HG03097 (cell line): ENCODE results near the gene CGNL1.
A peak's percentile ranks its signal among the peaks of the same experiment; 100 is the strongest.

Experiments
- ATAC-seq: cut with Tn5 transposase; IDR thresholded peaks from one replicate; pipeline ENCODE4 v1.9.1; 2021; ENCODE audit not compliant: unreplicated experiment, low FRiP score

The CGNL1 gene

DNA sequence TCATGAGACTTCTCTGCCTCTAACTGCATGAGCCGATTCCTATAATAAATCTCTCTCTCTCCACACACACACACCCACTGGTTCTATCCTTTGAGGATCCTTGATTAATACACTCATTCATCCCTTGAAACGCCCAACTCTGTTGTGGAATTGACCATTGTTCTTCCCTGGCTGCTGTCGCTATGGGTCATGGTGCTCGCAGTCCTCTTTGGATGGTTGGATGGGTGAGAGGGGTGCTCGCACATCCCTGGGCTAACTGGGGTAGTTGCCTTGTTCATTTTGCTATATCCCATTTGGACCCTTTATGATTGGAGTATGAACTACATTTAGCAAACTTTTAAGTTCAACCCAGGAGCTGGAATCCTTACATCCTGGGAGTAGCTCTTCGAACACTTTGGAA lies 181.5 kb downstream of the CGNL1 start:
- no peak for ATAC-seq

GRCh38 chr15:57559875-57560274 lies 183.6 kb downstream of the CGNL1 start:
- ATAC-seq, result no peak

- ATAC-seq, result peak; percentile 77
These were observed 184.9 kb downstream of the CGNL1 start for GRCh38 chr15:57561041-57561711.

GRCh38 chr15:57562196-57562769 lies 186.0 kb downstream of the CGNL1 start:
- ATAC-seq, result no peak

DNA sequence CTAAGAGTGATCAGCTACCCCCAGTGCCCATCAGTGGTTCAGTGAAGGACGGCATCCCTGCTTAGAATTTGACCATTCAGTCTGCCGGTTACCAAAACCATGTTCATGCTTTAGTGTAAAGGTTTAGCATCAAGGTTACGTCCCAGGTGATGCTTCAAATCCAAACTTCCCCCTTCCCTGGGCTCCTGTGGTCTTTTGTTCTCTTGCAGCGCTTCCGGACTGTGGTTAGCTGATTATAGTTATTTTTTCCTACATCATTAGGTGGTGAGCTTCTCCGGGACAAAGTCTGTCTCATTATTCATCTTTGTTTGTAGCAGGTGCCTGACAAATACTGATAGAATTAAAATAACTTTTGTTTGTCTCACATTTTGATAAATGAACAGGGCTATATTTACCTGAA lies 187.1 kb downstream of the CGNL1 start:
- no peak for ATAC-seq

DNA sequence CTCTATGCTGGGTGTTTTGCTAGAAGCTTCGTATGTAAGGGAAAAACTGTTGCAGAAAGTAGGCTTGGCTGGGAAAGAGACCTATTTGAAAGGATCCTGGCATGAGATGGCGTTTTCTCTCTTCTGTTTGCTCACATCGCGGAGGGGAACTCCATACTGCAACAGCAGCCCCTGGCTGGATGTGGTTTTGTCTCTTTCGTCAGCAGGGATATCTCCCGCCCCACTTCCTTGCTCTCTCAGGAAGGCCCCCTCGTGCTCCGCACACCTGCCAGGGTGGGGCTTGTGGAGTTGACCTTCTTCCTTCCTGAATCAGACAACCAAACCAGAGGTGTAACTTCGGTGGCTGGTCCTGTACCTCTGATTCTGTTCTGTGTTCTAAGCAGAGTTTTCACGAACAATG lies 189.0 kb downstream of the CGNL1 start:
- no peak for ATAC-seq

- no peak for ATAC-seq
These were observed 190.5 kb downstream of the CGNL1 start for GRCh38 chr15:57566834-57567233.

- ATAC-seq, result no peak
These were observed 191.6 kb downstream of the CGNL1 start for GRCh38 chr15:57567891-57568290.

DNA sequence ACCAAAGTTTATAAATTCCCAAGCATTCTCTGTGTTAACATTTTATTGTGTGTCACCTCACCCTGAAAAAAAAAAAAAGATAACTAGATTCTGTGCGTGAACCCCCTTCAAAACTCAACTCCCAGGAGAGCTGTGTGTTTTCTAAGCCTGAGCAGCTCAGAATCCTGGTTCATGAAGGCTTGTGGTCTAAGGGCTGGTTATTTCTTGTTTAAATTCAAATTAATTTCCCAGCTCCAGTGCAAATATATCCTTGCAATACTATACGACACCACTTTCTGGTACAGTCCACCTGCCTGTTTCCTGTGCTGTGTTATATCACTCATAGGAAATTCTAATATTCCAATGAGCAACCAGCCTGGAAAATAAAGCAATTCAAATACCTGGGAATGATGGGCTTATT lies 192.0 kb downstream of the CGNL1 start:
- no peak for ATAC-seq

GRCh38 chr15:57570340-57570739 lies 194.0 kb downstream of the CGNL1 start:
- ATAC-seq, result no peak

GRCh38 chr15:57570994-57571393 lies 194.7 kb downstream of the CGNL1 start:
- no peak for ATAC-seq

- no peak for ATAC-seq
These were observed 195.4 kb downstream of the CGNL1 start for GRCh38 chr15:57571725-57572124.

DNA sequence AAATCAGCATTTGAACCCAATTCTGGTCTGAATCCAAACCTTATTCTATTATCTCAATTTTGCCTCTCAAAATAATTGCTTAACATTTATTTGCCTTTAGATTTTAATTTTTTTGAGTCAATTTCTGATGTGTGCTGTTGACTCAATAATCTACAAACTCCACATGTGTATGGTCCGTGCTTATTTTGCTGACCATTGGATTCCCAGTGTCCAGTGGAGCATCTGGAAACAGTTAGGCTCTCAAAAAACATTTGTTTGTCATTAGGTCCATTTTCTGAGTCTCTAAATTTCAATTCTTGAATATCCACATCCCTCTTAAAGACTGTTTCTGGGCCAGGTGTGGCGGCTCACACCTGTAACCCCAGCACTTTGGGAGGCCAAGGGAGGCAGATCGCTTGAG lies 196.2 kb downstream of the CGNL1 start:
- ATAC-seq, result no peak

DNA sequence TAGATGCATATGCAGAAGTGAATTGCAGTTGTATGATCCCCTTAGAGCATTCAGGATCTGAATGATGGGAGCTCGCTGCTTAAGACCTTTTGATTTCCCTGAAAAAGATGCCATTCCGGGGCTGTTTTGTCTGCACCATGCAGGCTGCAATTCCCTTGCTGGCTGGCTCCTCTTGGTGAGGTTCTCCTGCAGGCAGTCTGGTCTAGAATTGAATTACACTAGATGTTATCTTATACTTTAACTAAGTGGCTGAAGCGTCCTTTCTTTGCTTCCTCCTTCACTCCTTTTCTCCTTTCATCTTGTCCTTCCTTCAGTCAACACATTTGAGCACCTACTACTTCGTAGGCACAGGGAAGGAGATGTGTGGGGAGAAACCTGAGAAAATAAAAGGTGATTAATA lies 196.8 kb downstream of the CGNL1 start:
- ATAC-seq, result no peak

DNA sequence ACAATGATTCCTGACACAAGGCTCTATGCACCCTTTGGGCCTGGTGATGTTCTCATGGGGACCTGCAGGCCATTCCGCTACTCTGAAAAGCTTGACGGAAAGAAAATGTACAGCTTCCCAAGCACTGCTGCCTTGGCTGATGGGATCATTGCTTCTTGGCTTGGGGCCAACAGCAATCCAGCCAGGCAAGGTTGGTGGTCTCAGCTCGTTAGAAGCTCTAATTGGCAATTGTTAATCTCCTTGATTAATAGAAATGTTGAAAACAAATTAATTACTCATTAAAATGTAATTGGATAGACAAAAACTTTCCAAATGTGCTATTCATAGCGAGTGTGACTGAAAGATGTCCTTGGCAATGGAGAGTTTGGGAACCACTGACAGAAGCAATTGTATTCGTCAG lies 199.1 kb downstream of the CGNL1 start:
- ATAC-seq, result no peak

DNA sequence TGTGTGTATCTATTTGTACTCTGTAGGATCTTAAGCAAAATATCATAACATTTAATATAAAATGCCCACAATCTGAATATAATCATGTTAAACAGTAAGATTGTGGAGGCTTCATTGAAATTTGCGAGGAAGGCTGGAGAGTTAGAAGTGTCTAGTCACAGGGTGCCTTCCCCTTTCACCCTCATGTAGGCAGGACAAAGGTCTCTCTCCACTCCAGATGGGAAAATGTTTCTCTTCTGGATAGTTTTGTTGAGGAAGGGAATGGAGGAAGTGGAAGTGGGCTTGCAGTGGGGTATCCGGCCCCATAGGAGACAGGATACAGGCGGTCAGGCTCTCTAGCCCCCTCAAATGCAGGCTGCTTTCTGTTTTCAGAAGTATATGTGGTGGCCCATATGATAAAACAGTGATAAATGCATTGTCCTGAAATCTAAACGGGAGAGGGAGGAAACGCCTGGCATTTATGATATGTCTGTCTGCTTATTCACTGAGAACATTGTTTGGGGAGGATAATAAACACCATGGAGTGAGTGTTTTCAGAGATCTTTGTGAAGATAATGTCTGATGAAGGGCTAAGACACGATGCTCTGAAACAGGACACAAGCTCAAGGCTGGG lies 202.1 kb downstream of the CGNL1 start:
- ATAC-seq, result no peak

- no peak for ATAC-seq
These were observed 204.1 kb downstream of the CGNL1 start for GRCh38 chr15:57580428-57580827.

- no peak for ATAC-seq
These were observed 204.6 kb downstream of the CGNL1 start for GRCh38 chr15:57580866-57581265.

DNA sequence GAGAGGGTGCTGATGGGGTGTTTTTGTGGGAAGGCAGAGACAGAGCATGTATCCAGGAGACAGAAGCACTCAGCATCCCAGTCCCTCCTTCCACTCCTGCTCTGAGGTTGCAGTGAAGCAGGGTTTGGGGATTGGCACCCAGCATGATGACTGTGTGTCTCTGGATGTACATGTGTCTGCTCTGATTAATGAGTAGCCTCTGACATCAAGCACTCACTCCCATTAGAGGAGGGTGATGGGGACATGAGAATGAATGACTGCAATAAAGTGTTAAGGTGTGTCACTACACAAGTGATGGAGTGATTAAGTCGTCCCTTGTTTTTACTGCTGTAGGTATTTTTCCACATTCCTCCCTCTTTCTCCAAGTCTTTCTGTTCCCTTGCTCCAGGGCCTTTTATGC lies 205.8 kb downstream of the CGNL1 start:
- ATAC-seq, result no peak

GRCh38 chr15:57583282-57583681 lies 207.0 kb downstream of the CGNL1 start:
- no peak for ATAC-seq

GRCh38 chr15:57583720-57584119 lies 207.4 kb downstream of the CGNL1 start:
- ATAC-seq, result no peak
